ENCODE measurements around the gene SIGLEC8. TPM values are rescaled to one million over a fixed set of nuclear protein-coding genes. Genes with fewer than 3 reads are reported as not detected.
"Not testable (repeated sequence)": the region's sequence is repeated elsewhere in the genome, so short reads cannot be mapped to it uniquely, and the experiment has no call there.

The SIGLEC8 gene
- total RNA-seq, 3 donors from 2014 or later, result 0.46 to 2.0 (median 1.5) TPM

DNA sequence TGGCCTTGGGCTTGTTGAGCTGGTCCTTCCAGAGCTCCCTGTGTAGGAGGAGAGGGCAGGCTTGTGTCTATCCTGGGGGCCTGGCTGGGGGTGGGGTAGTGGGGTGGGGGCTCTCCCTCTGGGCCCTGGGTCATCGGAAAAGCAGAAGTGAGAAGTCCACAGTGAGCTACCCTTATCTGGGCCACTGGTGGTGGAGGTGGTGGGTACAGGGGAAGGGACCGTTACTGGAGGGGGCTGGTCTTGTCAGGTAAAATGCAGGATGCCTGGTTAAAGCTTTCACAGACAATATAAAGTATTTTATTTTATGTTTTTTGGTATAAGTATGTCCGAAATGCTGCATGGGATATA lies 40.5 kb downstream of the SIGLEC8 start:
- Histone ChIP-seq H3K9me3 (no peaks in the 10 kb centered on the region), H3K4me3 (no peak overlapping the region), H3K4me1 (ENCODE audit: low read depth) (no peaks in the 10 kb centered on the region), H3K36me3 (ENCODE audit: low read depth) (no peaks in the 10 kb centered on the region)
- DNase-seq (no peak), ATAC-seq (peak; percentile 38)
- TF ChIP-seq, protein P1, sequence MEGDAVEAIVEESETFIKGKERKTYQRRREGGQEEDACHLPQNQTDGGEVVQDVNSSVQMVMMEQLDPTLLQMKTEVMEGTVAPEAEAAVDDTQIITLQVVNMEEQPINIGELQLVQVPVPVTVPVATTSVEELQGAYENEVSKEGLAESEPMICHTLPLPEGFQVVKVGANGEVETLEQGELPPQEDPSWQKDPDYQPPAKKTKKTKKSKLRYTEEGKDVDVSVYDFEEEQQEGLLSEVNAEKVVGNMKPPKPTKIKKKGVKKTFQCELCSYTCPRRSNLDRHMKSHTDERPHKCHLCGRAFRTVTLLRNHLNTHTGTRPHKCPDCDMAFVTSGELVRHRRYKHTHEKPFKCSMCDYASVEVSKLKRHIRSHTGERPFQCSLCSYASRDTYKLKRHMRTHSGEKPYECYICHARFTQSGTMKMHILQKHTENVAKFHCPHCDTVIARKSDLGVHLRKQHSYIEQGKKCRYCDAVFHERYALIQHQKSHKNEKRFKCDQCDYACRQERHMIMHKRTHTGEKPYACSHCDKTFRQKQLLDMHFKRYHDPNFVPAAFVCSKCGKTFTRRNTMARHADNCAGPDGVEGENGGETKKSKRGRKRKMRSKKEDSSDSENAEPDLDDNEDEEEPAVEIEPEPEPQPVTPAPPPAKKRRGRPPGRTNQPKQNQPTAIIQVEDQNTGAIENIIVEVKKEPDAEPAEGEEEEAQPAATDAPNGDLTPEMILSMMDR (IDR thresholded peaks at IDR 0.05), result no peak
- intact Hi-C loops (cut with DNase I, micrococcal nuclease), result no loop called here

DNA sequence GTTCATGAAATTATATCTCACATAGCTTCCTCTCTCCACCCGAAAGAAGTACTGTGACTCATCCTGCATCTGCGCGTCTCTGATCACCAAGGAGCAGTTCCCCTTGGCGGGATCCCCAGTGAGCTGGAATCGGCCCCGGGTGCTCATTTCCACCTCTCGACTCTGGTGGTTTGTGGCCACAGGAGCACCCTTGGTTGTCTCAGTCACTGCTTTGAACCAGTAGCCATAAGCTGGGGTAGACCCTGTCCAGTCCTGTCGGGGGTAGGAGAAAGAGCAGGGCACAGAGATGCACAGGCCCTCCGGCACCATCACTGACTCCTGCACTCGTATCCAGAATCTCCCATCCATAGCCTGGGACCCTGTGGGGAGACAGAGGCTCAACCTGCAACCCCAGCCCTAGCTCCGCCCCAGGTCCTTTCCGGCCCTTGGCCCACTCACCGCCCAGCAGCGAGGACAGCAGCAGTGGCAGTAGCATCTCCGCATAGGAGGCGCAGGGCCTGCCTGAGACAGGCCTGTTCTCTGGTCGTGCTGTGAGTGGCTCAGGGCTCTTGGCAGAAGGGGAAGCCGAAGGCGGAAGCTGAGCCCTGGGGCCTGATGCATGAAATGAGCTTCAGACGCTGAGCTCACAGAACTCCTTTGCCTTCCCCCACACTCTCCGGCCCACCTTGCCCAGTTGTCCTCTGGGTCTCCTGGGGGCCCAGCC lies 41.0 kb downstream of the SIGLEC8 start, which contains the start of gene SIGLEC10:
TSS of gene SIGLEC10 (minus strand) at position 536 of the 703 bp plus-strand sequence. CDS start at position 475, 61 bp downstream.
- Histone ChIP-seq H3K9me3 (no peaks in the 10 kb centered on the region), H3K4me3 (no peak within 1 kb of the TSS), H3K4me1 (ENCODE audit: low read depth) (no peaks in the 10 kb centered on the region), H3K36me3 (ENCODE audit: low read depth) (no peaks in the 10 kb centered on the region)
- ATAC-seq (peak; percentile 76), DNase-seq (peak in 2 of 3 donors; percentile 54 to 79)
- TF ChIP-seq, protein P1 (IDR thresholded peaks at IDR 0.05), result no peak
- intact Hi-C loops (cut with DNase I, micrococcal nuclease), result no loop called here

DNA sequence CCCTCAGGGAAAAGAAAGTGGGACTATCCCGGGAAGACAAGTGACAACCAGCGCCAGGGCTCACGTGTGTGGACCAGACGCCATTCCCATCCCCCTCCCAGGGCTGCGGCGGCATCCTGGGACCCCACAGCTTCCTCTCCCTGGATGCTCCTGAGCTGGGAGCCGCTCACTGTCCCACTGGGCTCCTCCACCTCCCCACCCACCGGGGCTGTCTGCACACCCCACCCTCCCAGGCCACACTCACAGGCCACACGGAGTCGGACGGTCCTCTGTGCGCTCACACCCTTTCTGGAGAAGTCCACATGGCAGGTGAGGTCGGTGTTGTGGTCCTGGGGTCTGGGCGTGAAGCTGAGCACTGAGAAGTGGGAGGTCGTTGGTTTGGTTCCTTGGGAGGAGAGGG lies 41.8 kb downstream of the SIGLEC8 start:
- intact Hi-C loops (cut with DNase I, micrococcal nuclease); H3K9me3 ChIP-seq; H3K36me3 ChIP-seq (ENCODE audit: low read depth); H3K4me1 ChIP-seq (ENCODE audit: low read depth); H3K4me3 ChIP-seq; DNase-seq; ATAC-seq: not testable (repeated sequence)

DNA sequence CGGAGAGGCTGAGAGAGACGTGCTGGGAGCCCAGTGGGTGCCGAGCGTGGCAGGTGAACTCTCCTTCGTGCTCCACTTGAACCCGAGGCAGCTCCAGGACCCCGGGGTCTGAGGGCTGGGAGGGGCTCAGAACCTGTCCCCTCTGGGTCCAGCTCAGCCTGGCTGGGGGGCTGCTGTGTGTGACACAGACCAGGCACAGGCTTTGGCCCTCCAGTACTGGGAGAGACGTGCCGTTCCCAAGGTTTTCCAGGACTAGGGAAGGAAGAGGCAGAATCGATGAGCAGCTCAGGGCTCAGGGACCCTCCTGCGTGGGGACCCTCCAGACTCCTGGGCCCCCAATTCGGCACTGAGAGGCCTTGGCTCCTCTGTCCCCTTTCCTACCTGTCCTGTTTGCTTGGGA lies 43.1 kb downstream of the SIGLEC8 start:
- ATAC-seq, result no peak
- Histone ChIP-seq H3K4me3 (no peak overlapping the region), H3K36me3 (ENCODE audit: low read depth) (no peaks in the 10 kb centered on the region), H3K9me3 (no peaks in the 10 kb centered on the region), H3K4me1 (ENCODE audit: low read depth) (no peaks in the 10 kb centered on the region)
- intact Hi-C loops (cut with DNase I, micrococcal nuclease), result no loop called here
- TF ChIP-seq, protein P1 (IDR thresholded peaks at IDR 0.05), result no peak
- DNase-seq, result no peak

DNA sequence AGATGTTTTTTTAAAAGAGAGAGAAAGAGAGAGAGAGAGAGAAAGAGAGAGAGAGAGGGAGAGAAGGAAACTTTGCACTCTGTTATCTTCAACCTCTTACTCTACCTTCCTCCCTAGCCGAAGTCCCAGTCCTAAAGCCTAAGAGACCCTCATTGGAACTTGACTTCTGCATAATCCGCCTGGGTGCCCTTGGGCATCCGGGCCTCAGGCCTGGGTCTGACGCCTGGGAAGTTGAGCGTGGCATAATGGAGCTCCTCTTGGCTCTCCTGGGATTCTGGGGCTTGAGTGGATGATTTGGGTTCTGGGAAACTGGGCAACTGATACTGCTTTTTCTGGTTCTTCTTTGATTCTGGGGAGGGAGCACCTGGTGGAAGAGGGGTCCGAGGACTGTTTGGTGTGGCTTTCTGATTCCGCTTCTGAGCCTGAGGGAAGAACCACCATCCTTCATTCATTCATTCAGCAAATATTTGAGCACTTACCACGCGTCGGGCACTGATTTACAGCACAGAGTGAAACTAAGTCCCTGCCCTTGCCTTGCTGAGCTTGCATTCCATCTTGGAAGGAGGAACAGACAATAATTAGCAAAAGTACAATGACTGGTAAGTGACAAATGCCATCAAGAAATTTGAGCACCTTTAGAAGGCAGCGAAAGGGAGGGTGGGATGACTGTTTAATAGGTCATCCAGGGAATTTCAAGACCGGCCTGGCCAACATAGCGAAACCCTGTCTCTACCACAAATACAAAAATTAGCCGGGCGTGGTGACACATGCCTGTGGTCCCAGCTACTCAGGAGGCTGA lies 47.1 kb downstream of the SIGLEC8 start:
- intact Hi-C loops (cut with DNase I, micrococcal nuclease), result no loop called here
- DNase-seq (no peak), ATAC-seq (no peak)
- no peaks in the 10 kb centered on the region for H3K9me3 ChIP-seq
- TF ChIP-seq, protein P1 (IDR thresholded peaks at IDR 0.05), result no peak
- no peaks in the 10 kb centered on the region for H3K4me1 ChIP-seq (ENCODE audit: low read depth)
- H3K36me3 ChIP-seq (ENCODE audit: low read depth), result no peaks in the 10 kb centered on the region
- no peak overlapping the region for H3K4me3 ChIP-seq

DNA sequence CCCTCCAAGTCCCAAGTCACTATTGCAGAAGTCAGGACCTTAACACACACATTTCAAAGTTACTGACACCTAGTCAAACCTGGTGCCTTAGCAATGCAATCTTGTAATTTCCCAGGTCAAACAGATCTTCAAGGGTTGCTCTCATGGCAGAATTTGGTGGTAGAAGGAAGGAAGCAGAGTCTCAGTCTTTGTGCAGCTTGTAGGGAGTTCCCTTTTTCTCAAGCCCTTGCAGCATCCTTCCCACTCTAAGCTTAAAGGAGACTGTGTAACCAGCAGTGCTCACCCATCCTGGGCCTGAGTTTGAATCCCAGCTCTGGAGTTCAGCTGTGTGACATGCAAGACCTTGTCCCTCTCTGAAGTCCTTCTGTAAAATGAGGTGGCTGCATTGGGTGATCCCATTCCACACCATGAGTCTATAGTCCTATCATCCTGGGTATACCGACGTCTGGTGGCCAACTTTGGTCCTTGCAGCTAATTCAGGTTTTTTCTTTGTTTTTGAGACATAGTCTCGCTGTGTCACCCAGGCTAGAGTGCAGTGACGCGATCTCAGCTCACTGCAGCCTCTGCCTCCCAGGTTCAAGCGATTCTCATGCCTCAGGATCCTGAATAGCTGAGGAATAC lies 50.6 kb downstream of the SIGLEC8 start:
- TF ChIP-seq, protein P1 (IDR thresholded peaks at IDR 0.05), result peak; percentile 19
- intact Hi-C loops (cut with DNase I, micrococcal nuclease), result no loop called here
- Histone ChIP-seq H3K36me3 (ENCODE audit: low read depth) (no peaks in the 10 kb centered on the region), H3K4me3 (no peak overlapping the region), H3K9me3 (peaks cover 7% of the 10 kb centered on the region), H3K4me1 (ENCODE audit: low read depth) (no peaks in the 10 kb centered on the region)
- peak; percentile 71 for ATAC-seq
- DNase-seq, result peak in 1 of 3 donors; percentile 54
